Fibroblast of the aortic adventitia (primary cell): Measurements from ENCODE around the gene STPG3. TPM values are rescaled to one million over a fixed set of nuclear protein-coding genes. Genes with fewer than 3 reads are reported as not detected.

Experiments
- DNase-seq: peaks from one replicate; pipeline ENCODE4 v3.0.0-alpha.2; 2010; ENCODE audit warnings: low read depth
- H3K4me3 ChIP-seq: 2 replicates; pipeline ENCODE4 v1.5.1; 2011; ENCODE audit warnings: low read depth, mild to moderate bottlenecking, control low read depth, low read length, moderate library complexity
- total RNA-seq: library from RNA; depleted of rRNA; stranded (reverse); fragments of >200 nt; gene quantifications from 2 replicates; pipeline ENCODE4 v1.2.3, GENCODE V29; 2012; ENCODE audit warnings: low replicate concordance
- TF ChIP-seq, protein P1 (sequence below): IDR thresholded peaks from 2 replicates; pipeline ENCODE4 v1.5.1; 2011; ENCODE audit warnings: mild to moderate bottlenecking, low read length, control low read depth, inconsistent platforms; ENCODE audit not compliant: insufficient read depth

STPG3 gene
- total RNA-seq, 1 donor, result not detected

DNA sequence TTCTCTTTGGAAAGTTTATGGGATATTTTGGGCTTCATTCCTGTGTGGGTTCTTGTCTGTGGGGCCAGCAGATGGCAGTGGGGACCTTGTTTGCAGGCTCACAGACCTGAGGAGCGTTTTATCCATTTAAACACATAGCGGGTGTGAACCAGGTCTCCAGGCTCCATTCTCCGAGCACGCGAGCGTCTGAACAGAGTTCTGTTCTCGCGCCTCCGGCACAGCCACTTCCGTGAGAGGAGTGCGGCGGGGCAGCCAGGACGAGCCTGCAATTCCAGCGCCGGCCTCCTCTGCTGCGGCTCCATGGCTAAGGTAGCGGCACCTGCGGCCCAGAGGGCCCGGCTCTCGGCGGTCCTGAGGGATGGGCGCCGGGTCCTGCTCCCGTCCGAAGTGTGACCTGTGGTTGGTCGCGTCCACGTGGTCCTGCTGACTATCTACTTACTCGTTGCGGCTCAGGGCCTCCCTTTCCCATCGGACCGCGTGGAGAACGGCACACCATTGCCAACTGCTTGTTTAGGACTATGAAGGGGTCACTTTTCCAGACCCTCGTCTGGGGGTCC is 43.7 kb downstream of the STPG3 start:
- TF ChIP-seq, protein P1, sequence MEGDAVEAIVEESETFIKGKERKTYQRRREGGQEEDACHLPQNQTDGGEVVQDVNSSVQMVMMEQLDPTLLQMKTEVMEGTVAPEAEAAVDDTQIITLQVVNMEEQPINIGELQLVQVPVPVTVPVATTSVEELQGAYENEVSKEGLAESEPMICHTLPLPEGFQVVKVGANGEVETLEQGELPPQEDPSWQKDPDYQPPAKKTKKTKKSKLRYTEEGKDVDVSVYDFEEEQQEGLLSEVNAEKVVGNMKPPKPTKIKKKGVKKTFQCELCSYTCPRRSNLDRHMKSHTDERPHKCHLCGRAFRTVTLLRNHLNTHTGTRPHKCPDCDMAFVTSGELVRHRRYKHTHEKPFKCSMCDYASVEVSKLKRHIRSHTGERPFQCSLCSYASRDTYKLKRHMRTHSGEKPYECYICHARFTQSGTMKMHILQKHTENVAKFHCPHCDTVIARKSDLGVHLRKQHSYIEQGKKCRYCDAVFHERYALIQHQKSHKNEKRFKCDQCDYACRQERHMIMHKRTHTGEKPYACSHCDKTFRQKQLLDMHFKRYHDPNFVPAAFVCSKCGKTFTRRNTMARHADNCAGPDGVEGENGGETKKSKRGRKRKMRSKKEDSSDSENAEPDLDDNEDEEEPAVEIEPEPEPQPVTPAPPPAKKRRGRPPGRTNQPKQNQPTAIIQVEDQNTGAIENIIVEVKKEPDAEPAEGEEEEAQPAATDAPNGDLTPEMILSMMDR, result peak; percentile 32
- peak; percentile 45 for DNase-seq
- H3K4me3 ChIP-seq, result no peak overlapping the region

DNA sequence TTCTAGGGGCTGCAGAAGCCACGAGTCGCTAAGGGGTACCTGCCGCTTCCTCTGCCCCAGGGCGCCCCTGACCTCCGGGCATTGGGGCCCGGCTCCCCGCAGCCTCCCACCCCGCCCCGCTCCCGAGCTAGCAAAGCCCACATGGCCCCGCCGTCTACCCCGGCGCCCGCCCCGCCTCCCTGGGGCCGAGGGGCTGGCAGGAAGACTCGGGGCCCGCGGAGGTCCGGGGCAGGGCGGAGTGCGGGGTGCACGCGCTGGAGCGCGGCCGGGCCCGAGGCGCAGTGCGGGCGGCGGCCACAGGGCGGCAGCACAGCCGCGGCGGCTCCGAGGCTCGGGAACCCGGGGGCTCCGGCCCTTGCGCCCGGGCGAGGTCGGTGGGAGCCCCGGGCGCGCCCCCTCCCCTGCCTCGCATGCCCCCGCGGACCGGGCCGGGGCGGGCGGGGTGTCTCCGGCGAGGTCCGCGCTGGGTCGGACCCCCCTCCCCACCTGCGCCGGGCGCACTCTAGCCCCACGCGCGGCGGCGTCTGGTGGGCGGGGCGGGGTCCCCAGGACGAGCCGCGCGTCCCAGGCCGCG is 44.2 kb downstream of the STPG3 start:
- peak overlapping the region; percentile 28 for H3K4me3 ChIP-seq
- no peak for DNase-seq
- TF ChIP-seq, protein P1, result peak; percentile 49

DNA sequence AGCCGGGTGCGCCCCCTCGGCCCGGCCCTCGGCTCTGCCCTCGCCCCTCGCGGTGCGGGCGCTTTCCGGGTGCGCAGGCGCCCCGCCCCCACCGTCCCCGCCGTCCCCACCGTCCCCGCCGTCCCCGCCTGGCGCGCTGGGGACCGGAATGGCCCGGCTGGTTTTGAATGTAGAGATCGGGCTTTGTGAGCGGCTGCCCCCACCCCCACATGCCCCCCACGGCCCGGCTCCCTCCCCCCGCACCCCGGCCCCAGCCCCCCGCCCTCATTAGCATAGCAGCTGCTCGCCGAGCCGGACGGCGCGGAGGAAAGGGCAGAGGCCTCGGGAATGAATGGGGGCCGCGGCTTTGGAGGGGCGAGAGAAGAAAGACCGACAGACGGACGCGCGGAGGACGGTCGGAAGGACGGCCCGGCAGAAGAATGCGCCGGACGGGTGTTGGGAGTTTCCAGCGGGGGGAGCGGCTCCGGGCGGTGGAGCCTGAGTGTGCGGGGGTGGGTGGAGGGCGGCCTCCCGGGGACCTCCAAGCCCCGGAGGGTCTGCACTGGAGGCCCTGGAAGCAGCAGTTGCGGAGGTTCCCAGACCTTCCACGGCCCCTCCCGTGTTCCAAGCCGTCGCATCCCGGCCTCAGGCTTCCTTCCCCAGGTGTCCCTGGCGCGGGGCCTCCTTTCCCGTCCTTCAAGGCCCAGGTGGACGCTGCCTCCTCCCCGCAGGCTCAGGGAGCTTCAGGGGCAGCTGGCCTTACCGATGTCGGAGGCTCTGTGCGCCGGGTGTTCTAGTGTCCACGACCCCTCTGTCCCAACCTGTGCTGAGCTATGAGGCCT is 45.0 kb downstream of the STPG3 start:
- TF ChIP-seq, protein P1, result no peak
- H3K4me3 ChIP-seq, result no peak overlapping the region
- DNase-seq, result no peak

DNA sequence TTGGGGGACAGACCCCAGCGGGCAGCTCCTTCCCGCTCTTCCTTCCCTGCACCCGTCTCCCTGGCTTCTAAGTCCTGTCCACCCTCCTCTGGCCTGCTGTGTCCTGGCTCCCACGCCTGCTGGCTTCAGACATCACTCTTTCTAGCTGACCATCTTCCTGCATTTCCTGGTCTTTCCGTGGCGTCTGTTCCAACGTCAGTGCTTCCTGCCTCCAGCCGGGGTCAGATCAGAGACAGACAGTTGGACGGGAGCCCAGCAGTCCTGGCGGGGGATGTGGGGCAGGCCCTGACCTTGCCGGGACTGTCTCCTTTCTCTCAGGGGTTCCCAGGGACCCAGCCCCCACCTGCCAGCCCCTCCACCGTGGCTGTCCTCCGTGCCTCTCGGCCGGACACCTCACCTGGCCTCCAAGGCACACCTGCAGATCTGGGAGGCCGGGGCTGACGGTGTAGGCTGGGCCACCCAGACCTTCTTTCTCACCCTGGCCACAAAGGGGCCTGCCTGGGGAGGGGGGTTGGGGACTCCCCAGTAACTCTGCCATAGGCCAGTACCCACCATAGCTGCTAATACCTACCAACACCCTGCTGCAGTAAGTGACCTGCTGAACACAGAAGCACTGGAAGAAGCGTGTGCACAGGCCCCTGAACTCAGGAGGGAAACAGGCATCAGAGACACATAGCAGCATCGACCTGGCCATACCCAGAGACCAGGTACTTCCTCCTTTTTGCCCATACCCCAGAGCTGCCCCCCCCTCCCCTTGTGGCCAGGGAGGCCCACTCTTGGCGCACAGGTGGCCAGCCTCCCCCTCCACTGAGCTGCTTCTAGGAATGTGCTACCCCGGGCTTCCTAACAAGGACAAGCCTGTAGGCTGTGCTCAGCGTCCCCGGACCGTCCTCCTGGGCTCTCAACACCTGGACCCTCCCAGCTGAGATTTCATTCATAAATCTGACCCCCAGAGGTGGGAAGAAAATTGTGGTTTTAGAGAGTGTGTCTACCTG is 45.9 kb downstream of the STPG3 start:
- DNase-seq, result peak; percentile 46
- TF ChIP-seq, protein P1, result no peak
- H3K4me3 ChIP-seq, result no peak overlapping the region

DNA sequence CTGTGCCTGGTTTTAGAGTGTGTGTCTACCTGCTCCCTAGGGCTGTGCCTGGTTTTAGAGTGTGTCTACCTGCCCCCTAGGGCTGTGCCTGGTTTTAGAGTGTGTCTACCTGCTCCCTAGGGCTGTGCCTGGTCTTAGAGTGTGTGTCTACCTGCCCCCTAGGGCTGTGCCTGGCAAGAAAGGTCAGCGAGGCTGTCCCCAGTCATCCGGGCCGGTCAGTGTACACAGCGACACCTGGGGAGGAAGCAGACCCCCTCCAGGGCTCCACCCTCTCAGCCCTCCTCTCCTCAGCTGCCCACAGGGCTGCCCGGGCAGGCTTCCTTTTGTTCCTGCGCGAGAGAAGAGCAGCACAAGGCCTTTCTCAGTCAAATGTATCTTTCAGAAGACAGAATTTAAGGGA is 46.9 kb downstream of the STPG3 start:
- no peak for DNase-seq
- TF ChIP-seq, protein P1, result no peak
- H3K4me3 ChIP-seq, result no peak overlapping the region
